ENCODE measurements around the gene VMP1. TPM values are rescaled to one million over a fixed set of nuclear protein-coding genes. Genes with fewer than 3 reads are reported as not detected.
"Not testable (repeated sequence)": the region's sequence is repeated elsewhere in the genome, so short reads cannot be mapped to it uniquely, and the experiment has no call there.

Gene VMP1
- total RNA-seq, 1 experiment from 2014 or later: 72.8 TPM

GRCh38 chr17:59848385-59848668 is 140.9 kb downstream of the VMP1 start (continued):
- TF ChIP-seq, protein P1, sequence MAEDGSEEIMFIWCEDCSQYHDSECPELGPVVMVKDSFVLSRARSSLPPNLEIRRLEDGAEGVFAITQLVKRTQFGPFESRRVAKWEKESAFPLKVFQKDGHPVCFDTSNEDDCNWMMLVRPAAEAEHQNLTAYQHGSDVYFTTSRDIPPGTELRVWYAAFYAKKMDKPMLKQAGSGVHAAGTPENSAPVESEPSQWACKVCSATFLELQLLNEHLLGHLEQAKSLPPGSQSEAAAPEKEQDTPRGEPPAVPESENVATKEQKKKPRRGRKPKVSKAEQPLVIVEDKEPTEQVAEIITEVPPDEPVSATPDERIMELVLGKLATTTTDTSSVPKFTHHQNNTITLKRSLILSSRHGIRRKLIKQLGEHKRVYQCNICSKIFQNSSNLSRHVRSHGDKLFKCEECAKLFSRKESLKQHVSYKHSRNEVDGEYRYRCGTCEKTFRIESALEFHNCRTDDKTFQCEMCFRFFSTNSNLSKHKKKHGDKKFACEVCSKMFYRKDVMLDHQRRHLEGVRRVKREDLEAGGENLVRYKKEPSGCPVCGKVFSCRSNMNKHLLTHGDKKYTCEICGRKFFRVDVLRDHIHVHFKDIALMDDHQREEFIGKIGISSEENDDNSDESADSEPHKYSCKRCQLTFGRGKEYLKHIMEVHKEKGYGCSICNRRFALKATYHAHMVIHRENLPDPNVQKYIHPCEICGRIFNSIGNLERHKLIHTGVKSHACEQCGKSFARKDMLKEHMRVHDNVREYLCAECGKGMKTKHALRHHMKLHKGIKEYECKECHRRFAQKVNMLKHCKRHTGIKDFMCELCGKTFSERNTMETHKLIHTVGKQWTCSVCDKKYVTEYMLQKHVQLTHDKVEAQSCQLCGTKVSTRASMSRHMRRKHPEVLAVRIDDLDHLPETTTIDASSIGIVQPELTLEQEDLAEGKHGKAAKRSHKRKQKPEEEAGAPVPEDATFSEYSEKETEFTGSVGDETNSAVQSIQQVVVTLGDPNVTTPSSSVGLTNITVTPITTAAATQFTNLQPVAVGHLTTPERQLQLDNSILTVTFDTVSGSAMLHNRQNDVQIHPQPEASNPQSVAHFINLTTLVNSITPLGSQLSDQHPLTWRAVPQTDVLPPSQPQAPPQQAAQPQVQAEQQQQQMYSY (CRISPR knock-in tag; IDR thresholded peaks at IDR 0.05): no peak
- TF ChIP-seq GTF2I (CRISPR knock-in tag; conservative IDR thresholded peaks at IDR 0.05) (no peak), E2F5 (CRISPR knock-in tag; IDR thresholded peaks at IDR 0.05) (no peak)

DNA sequence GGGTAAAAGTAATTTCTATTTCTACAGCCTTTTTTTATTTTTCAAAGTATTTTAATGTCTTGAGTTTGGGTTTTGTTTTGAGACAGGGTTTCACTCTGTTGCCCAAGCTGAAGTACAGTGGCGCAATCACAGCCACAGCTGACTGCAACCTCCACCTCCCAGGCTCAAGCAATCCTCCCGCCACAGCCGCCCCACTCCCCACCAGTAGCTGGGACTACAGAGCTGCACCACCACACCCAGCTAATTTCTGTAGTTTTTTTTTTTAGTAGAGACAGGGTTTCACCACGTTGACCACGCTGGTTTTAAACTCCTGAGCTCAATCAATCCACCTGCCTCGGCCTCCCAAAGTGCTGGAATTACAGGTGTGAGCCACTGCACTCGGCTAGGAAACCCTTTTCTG is 141.3 kb downstream of the VMP1 start:
- DNase-seq (ENCODE audit: low spot score) (no peak), ATAC-seq (no peak)
- H3K4me3 Mint-ChIP-seq: no peak overlapping the region
- H3K27ac Mint-ChIP-seq: peak overlapping the region; percentile 69; the same call in 1 of the 2 replicates
- peaks cover 60% of the 10 kb centered on the region for H3K4me1 Mint-ChIP-seq
- TF ChIP-seq STAT6 (CRISPR knock-in tag; conservative IDR thresholded peaks at IDR 0.05; ENCODE audit: low read depth): no peak
- peak; percentile 82 for TF ChIP-seq GABPB1 (CRISPR knock-in tag; IDR thresholded peaks at IDR 0.05)
- no peaks in the 10 kb centered on the region for H3K36me3 Mint-ChIP-seq
- POLR2A ChIA-PET: no interaction called here
- H3K9me3 Mint-ChIP-seq: no peaks in the 10 kb centered on the region
- CTCF ChIA-PET: interaction anchor here (0.8 to 1.0 kb wide), 2 partner anchors 8 to 188 kb away, joined by 3 to 4 read pairs; no protein-coding TSS in a partner anchor
- no peaks in the 10 kb centered on the region; the same call in 1 of the 2 replicates for H3K27me3 Mint-ChIP-seq (ENCODE audit: low read depth)

GRCh38 chr17:59850311-59850710 is 142.9 kb downstream of the VMP1 start:
- H3K9me3 Mint-ChIP-seq; ATAC-seq; H3K27me3 Mint-ChIP-seq (ENCODE audit: low read depth); H3K27ac Mint-ChIP-seq; DNase-seq (ENCODE audit: low spot score); H3K4me3 Mint-ChIP-seq; H3K36me3 Mint-ChIP-seq: not testable (repeated sequence)
- H3K4me1 Mint-ChIP-seq: peaks cover 55% of the 10 kb centered on the region
- ChIA-PET POLR2A (interaction anchor here (0.6 to 1.2 kb wide), 3 partner anchors 10 to 1102 kb away, joined by 3 to 4 read pairs (median 3); no protein-coding TSS in a partner anchor), CTCF (interaction anchor here (0.6 to 1.1 kb wide), 7 partner anchors 9 to 118 kb away, joined by 3 to 4 read pairs (median 3); no protein-coding TSS in a partner anchor)

GRCh38 chr17:59851439-59852375 is 144.3 kb downstream of the VMP1 start:
- no peak for TF ChIP-seq OVOL2 (CRISPR knock-in tag; IDR thresholded peaks at IDR 0.05; ENCODE audit: borderline replicate concordance)
- TF ChIP-seq, protein P2, sequence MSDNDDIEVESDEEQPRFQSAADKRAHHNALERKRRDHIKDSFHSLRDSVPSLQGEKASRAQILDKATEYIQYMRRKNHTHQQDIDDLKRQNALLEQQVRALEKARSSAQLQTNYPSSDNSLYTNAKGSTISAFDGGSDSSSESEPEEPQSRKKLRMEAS (CRISPR knock-in tag; IDR thresholded peaks at IDR 0.05): 0 out of 2 replicates have a peak, but pooled peaks have one; percentile 25
- Mint-ChIP-seq H3K4me1 (peaks cover 44% of the 10 kb centered on the region), H3K9me3 (no peaks in the 10 kb centered on the region), H3K4me3 (no peak overlapping the region), H3K36me3 (no peaks in the 10 kb centered on the region), H3K27me3 (ENCODE audit: low read depth) (no peaks in the 10 kb centered on the region; the same call in 1 of the 2 replicates), H3K27ac (no peak overlapping the region)
- ChIA-PET CTCF (interaction anchor here (2.4 kb wide), 2 partner anchors 12 to 99 kb away, joined by 13 to 24 read pairs; no protein-coding TSS in a partner anchor), POLR2A (no interaction called here)
- ATAC-seq (no peak), DNase-seq (ENCODE audit: low spot score) (no peak)

- H3K27me3 Mint-ChIP-seq (ENCODE audit: low read depth); H3K4me3 Mint-ChIP-seq; ATAC-seq; H3K36me3 Mint-ChIP-seq; DNase-seq (ENCODE audit: low spot score); H3K9me3 Mint-ChIP-seq: not testable (repeated sequence)
- peak overlapping the region; percentile 86 for H3K27ac Mint-ChIP-seq
- CTCF ChIA-PET: interaction anchor here (1.3 to 2.4 kb wide), 5 partner anchors 13 to 100 kb away, joined by 6 to 24 read pairs (median 6); no protein-coding TSS in a partner anchor
- POLR2A ChIA-PET: interaction anchor here (1.0 to 1.9 kb wide), 3 partner anchors 12 to 15 kb away, joined by 5 to 8 read pairs (median 5); no protein-coding TSS in a partner anchor
- H3K4me1 Mint-ChIP-seq: peaks cover 43% of the 10 kb centered on the region
Observed at GRCh38 chr17:59852847-59853167, 145.4 kb downstream of the VMP1 start.

Measured in WTC11 (cell line).